ENCODE measurements around the gene SOWAHB.

DNA sequence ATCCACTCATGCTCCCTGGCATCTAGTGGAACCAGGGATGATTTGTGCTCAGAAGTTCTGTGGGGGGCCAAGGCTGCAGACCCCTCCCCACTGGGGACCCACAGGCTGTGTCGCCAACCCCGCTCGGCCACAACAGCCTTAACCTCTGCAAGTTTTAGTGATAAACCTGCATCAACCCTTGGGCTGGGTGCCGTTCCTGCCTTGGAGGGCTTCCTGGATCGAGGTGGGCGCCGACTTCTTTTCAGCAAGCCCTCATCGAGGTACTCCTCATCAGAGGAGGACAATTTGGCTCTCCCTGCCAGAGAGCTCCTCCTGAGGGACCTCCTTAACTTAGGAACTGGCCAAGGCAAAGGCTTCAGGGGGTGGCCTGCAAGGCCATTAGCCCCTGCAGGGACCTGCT, 1.9 kb downstream of the SOWAHB start:
- TF ChIP-seq, protein P1, sequence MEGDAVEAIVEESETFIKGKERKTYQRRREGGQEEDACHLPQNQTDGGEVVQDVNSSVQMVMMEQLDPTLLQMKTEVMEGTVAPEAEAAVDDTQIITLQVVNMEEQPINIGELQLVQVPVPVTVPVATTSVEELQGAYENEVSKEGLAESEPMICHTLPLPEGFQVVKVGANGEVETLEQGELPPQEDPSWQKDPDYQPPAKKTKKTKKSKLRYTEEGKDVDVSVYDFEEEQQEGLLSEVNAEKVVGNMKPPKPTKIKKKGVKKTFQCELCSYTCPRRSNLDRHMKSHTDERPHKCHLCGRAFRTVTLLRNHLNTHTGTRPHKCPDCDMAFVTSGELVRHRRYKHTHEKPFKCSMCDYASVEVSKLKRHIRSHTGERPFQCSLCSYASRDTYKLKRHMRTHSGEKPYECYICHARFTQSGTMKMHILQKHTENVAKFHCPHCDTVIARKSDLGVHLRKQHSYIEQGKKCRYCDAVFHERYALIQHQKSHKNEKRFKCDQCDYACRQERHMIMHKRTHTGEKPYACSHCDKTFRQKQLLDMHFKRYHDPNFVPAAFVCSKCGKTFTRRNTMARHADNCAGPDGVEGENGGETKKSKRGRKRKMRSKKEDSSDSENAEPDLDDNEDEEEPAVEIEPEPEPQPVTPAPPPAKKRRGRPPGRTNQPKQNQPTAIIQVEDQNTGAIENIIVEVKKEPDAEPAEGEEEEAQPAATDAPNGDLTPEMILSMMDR (IDR thresholded peaks at IDR 0.05; ENCODE audit: control extremely low read depth in 1 of 3, insufficient read depth in 1 of 3, low read depth in 1 of 3, low read length in 3 of 3) = no peak
- no peak for TF ChIP-seq KDM4A (IDR thresholded peaks at IDR 0.05; ENCODE audit: low read depth, low read length, severe bottlenecking)
- TF ChIP-seq, protein P2, sequence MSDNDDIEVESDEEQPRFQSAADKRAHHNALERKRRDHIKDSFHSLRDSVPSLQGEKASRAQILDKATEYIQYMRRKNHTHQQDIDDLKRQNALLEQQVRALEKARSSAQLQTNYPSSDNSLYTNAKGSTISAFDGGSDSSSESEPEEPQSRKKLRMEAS (IDR thresholded peaks at IDR 0.05) = no peak
- no peak for TF ChIP-seq SP1 (IDR thresholded peaks at IDR 0.05; ENCODE audit: low read depth, low read length)
- no peak for TF ChIP-seq EGR1 (IDR thresholded peaks at IDR 0.05; ENCODE audit: borderline replicate concordance, low read depth, low read length)
- no peak for TF ChIP-seq SIRT6 (IDR thresholded peaks at IDR 0.05; ENCODE audit: low read length)
- no peak for TF ChIP-seq JUN (IDR thresholded peaks at IDR 0.05; ENCODE audit: low read depth, low read length)
- TF ChIP-seq CHD2 (IDR thresholded peaks at IDR 0.05; ENCODE audit: low read length) = no peak
- TF ChIP-seq POLR2A (IDR thresholded peaks at IDR 0.05; ENCODE audit: control extremely low read depth in 1 of 2, low read depth in 2 of 2, low read length in 2 of 2) = no peak
- TF ChIP-seq CEBPB (IDR thresholded peaks at IDR 0.05; ENCODE audit: low read depth, low read length) = no peak
- no peak for TF ChIP-seq EP300 (IDR thresholded peaks at IDR 0.05; ENCODE audit: borderline replicate concordance in 1 of 2, low read depth in 2 of 2, low read length in 2 of 2)
- no peak for TF ChIP-seq GABPA (IDR thresholded peaks at IDR 0.05; ENCODE audit: borderline replicate concordance, insufficient read depth, low read length)
- TF ChIP-seq, protein P3, sequence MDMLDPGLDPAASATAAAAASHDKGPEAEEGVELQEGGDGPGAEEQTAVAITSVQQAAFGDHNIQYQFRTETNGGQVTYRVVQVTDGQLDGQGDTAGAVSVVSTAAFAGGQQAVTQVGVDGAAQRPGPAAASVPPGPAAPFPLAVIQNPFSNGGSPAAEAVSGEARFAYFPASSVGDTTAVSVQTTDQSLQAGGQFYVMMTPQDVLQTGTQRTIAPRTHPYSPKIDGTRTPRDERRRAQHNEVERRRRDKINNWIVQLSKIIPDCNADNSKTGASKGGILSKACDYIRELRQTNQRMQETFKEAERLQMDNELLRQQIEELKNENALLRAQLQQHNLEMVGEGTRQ (IDR thresholded peaks at IDR 0.05; ENCODE audit: low read length) = no peak

Data from H1 (cell line).